ENCODE measurements around the gene USP47. TPM values are rescaled to one million over a fixed set of nuclear protein-coding genes. Genes with fewer than 3 reads are reported as not detected.

The USP47 gene
- total and polyA plus RNA-seq, 2 of the 8 experiments (the other 6 are each of a cell fraction or from before 2014, with no cell fraction given): 4.2 to 21.3 TPM

- TF ChIP-seq CHD7 (IDR thresholded peaks at IDR 0.05; ENCODE audit: insufficient replicate concordance, low read length): no peak
- TF ChIP-seq HDAC2 (IDR thresholded peaks at IDR 0.05; ENCODE audit: borderline replicate concordance in 1 of 2, low read depth in 2 of 2, low read length in 2 of 2): no peak
- TF ChIP-seq GABPA (IDR thresholded peaks at IDR 0.05; ENCODE audit: borderline replicate concordance, insufficient read depth, low read length): no peak
- TF ChIP-seq ATF3 (IDR thresholded peaks at IDR 0.05; ENCODE audit: insufficient read depth, low read depth, low read length): no peak
- no peak for TF ChIP-seq JUND (IDR thresholded peaks at IDR 0.05; ENCODE audit: low read length)
- TF ChIP-seq SP4 (IDR thresholded peaks at IDR 0.05; ENCODE audit: low read length): no peak
- no peak for TF ChIP-seq E2F6 (IDR thresholded peaks at IDR 0.05)
- no peak for TF ChIP-seq MAX (IDR thresholded peaks at IDR 0.05)
- no peak for TF ChIP-seq CHD1 (IDR thresholded peaks at IDR 0.05; ENCODE audit: low read depth, low read length)
These were observed 137.8 kb downstream of the USP47 start (continued) for GRCh38 chr11:11979488-11980117.
